NCI-H2081 treated with DMSO at 0.1 percent for 48 hours (cell line): Measurements from ENCODE around the gene OTUD7B.
"Not testable (repeated sequence)": the region's sequence is repeated elsewhere in the genome, so short reads cannot be mapped to it uniquely, and the experiment has no call there.

Experiments
- DNase-seq: peaks from one replicate; lab custom pipeline; 2025; lab: John Stamatoyannopoulos, UW

The OTUD7B gene

DNA sequence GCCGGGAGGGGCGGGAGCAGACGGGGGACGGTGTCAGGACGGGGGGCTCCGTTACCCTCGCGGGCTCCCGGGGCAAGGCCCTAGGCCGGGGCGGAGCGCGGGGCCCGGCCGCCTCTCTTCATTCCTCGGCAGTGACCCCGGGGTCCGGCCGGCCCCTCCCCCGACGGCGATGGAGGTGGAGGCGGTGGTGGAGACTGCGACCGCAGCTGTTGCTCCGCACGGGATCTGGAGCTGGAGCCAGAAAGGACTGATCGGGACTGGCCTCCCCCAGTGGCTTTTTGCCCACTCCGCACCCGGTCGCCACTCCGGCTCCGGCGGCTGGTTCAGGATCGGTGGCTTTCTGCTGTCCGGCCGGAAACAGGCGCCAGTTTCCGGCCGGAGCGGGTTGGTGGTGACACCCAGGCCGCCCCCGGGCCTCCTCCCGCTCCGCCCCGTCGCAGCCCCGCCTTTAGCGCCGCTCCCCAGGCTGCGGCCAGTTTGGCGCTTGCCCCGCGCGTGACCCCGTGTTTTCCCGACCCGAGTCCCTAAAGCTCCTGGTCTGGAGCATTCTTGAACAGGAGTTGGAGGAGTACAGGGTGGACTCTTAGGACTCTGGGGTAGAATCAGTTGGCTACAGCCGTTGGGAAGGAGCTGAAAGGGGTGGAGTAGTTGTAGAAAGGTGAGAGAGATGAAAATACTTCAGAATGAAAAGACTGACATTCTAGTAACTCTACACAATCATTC, at the start of gene OTUD7B:
Gene OTUD7B (minus strand): TSS at position 334 of the 723 bp plus-strand sequence. CDS start 33,216 bp downstream, outside the sequence.
- peak; percentile 57 for DNase-seq

DNA sequence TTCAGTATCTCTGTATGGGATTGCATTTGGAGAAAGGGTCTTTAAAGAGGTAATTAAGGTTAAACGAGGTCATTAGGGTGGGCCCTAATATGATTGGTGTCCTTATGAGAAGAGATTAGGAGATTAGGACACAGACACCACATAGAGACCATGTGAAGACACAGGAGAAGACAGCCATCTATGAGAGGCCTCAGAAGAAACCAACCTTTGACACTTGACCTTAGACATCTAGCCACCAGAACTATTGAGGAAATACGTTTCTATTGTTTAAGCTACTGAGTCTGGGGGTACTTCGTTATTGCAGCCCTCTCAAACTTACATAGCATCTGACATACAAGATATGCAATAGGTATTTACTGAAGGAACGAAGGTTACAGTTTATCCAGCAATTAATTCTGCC, 49.7 kb upstream of the OTUD7B start:
- DNase-seq, result no peak

DNA sequence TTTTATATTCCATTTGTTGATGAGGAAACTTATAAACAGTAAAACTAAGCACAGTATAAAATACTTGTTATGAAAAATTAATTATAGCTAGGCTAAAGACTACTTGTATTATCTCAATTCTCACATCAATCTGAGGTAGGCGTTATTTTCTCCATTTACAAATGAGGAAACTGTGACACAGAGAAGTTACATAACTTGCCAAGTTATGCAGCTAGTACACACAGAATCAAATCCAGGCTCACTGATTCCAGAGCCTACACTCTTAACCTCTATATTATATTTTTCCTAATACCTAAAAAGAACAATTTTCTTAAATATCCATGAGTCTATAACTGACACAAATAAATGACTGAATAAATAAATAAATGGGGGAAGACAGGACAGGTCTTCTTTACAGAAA, 45.9 kb upstream of the OTUD7B start:
- DNase-seq, result no peak

DNA sequence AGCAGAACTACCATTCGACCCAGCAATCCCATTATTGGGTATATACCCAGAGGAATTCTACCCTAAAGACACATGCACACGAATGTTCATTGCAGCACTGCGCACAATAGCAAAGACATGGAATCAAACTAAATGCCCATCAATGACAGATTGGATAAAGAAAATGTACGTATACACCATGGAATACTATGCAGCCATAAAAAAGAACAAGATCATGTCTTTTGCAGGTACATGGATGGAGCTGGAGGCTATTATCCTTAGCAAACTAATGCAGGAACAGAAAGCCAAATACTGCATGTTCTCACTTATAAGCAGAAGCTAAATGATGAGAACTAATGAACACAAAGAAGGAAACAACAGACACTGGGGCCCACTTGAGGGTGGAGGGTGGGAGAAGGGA, 45.0 kb upstream of the OTUD7B start:
- not testable (repeated sequence) for DNase-seq

DNA sequence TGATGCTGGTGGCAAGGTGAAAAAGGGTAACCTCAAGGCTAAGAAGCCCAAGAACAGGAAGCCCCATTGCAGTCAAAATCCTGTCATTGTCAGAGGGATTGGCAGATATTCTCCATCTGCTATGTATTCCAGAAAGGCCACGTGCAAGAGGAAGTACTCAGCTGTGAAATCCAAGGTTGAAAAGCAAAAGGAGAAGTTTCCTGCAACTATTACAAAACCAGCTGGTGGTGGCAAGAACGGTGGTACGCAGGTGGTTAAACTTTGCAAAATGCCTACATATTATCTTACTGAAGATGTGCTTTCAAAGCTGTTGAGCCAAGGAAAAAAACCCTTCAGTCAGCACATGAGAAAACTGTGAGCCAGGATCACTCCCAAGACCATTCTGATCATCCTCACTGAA, 43.4 kb upstream of the OTUD7B start:
- no peak for DNase-seq

DNA sequence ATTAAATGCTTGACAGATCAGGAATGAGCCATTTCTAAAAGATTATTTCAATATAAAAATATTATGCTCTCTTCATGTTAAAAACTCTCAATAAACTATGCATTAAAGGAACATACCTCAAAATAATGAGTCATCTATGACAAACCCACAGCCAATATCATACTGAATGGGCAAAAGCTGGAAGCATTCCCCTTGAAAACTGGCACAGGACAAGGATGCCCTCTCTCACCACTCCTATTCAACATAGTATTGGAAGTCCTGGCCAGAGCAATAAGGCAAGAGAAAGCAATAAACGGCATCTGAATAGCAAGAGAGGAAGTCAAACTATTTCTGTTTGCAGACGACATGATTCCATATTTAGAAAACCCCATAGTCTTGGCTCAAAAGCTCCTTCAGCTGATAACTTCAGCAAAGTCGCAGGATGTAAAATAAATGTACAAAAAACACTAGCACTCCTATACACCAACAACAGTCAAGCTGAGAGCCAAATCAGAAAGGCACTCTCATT, 41.4 kb upstream of the OTUD7B start:
- not testable (repeated sequence) for DNase-seq

DNA sequence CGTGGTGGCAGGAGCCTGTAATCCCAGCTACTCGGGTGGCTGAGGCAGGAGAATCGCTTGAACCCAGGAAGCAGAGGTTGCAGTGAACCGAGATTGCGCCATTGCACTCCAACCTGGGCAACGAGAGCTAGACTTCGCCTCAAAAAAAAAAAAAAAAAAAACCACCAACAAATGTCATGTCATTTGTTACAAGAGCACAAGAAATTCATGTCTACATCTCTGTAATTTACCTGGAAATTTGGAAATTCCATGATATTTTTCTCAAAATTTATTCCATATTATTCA, 40.5 kb upstream of the OTUD7B start:
- DNase-seq, result no peak

DNA sequence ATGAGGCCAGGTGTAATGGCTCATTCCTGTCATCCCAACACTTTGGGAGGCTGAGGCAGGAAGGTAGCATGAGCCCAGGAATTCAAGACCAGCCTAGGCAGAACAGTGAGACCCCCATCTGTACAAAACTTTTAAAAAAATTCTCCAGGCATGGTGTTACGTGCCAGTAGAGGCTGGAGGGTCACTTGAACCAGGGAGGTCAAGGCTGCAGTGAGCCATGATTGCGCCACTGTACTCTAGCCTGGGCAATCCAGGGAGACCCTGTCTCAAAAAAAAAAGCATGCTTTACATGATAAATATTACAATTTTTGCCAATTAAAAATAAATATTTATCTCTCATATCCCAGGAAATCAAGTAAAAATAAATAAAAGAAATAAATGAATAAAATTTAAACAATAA, 39.4 kb upstream of the OTUD7B start:
- no peak for DNase-seq

DNA sequence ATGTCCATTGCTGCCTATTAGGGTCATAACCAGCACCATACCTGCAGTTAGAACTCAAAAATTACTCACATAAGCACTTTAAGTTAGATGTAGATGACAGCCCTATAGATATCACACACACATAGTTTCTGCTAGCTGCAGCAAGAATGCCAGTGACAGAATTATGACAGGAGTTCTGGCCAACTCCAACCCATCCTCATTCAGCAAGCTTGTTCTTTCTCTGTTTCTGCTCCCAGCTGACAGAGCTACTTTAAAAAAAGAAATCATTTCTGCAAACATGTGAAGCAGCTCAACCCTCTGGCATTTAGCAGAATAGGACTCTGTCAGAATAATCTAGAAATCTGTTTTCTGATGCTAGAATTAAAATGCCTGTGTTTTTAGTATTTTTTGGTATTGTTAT, 23.8 kb upstream of the OTUD7B start:
- no peak for DNase-seq

DNA sequence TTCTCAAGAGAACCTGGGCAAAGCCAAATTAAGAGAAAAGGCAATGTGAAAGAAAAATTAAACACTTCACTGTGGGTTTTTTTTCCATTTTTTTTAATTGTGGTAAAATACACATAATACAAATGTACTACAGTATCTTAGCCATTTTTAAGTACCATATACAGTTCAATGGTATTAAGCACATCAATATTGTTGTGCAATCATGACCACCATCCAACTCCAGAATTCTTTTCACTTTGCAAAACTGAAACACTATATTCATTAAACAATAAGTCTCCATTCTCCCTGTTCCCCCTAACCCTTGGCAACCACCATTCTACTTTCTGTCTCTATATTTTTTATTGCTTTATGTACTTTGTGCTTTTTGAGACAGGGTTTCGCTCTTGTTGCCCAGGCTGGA, 17.8 kb upstream of the OTUD7B start:
- no peak for DNase-seq

DNA sequence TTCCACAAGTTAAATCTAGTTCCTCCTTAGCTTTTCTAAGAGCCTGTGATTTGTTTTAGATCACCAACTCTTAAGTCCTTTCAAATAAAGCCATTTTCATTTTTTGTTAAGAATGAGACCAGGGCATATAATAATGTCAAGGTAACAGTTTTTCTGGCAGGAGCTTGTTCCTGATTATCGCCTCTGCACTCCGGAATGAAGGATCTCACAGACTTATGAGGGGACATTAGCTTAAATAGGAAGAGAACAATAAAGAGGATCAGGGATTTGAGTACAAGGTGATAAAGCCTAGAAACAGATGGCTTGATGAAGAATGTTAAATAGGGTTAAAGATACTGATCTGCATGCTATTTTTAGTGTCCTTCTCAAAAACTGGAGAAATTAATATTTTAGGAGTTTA, 13.6 kb upstream of the OTUD7B start:
- no peak for DNase-seq

DNA sequence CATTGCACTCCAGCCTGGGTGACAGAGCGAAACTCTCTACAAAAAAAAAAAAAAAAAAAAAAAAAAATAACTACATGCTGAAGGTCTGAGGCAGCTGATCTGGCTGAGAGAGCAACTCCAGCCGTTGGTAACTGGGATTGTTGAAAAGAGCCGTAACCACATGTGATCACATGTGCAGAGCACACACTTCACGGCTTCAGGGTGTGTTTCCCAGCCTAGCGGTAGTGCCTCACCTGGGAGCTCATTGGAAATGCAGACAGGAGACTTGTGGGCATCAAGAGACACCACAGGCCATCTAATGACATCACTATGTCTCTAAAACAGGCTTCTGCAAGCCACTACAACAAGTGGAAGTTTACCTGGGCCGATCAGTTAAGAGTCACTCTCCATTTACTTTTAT, 11.8 kb upstream of the OTUD7B start:
- no peak for DNase-seq

DNA sequence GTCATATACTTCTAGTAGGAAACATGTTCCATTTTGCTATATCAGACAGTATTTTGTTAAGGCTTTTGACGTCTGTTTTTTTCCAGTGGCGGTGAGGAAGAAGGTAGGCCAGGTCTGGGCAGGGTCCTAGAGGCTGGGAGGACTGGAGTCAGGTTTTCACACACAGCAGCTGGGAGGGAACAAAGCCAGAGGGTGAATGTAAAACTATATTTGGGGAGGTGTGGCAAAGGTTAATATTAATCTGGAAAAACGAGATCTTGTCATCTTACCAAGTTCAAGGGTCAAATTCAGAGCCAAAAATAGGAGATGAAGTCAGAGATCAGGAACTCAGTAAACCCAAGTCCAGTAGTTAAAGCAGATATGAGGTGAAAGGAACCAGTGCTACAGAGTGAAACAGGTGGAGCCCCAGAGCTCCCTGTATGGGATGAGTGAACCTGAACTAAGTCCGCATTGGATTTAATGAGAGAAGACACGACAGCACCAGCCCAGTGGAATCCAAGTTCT, 10.7 kb upstream of the OTUD7B start:
- DNase-seq, result no peak

DNA sequence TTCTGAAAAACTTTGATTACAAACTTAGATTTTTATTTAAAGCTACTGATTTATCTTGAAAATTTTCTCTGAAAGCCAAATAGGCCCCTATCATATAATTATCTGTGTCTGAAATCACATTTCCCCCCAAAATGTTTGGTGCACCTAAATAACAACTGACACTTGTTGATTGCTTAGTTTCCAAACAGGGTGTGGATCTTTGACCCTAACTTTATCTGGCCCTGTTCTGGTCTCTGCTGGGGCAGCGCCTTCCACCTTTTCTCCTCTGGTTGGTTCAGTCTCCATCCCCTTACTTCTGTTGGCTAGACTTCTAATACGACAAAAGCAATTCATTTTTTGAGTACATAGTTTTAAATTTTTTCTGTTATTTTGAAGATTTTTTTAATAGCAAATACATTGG, 10.2 kb upstream of the OTUD7B start:
- DNase-seq, result no peak

DNA sequence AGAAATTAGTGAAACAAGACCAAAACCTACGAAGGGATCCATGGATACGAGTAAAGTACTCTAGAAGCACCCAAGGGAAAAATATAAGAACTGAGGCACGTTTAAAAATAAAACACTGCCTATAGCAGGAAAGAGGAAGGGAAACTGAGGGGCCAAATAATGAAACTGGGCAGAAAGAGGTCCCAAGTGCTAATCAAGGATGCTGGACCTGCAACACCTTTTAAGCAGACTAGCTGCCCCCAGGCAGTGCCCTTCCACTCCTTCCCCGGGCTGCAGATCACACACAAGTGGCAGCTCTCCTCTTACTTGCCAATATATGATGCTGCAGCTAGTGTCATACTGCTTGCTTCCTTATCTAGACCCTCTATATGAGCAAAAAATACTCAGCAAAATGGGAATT, 7.6 kb upstream of the OTUD7B start:
- no peak for DNase-seq

DNA sequence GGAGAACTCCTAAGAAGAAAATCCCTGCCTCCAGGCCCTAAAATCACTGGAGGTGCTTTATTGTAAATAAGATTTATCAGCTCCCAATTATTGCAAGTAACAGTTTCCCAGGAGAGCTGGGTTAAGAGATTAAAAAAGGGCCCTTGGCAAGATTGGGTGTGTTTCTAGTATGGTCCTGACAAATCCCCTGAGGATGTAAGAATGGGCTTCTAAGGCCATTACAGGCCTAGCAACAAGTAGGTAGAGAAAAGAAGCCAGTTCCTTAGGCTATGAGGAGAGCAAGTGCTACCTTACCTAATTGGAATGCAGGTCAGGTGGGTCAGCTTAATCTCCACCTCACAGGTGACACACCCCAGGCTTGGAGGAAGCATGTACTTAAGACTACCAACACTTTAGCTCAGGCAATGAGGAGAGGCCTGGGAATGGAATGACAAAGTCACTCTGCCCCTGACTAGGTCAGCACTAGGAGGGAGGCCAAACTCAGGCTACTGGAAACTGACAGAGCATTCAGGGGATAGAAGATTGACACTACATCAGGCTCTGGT, 6.8 kb upstream of the OTUD7B start:
- DNase-seq, result no peak

DNA sequence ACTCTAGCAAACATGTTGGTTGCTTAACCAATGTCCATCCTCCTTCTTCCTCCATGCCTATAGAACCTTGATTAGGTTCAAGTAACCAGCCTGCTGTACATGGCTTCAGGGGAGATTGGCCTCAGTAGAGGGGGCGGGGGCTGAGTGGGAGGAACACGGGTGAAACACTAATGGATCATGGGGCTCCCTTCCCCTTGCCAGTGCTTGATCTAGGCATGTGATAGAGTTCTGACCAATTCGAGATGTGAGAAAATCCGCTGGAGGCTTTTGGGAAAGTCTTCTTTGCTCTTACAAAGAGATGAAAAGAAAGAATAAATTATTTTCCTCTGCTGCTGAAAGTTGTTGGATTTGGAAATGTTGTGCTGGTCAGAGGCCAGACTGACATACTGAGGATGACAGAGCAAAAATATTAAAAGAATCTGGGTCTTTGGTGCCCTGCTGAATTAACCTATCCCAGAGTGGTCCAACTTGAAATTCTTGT, 5.2 kb upstream of the OTUD7B start:
- no peak for DNase-seq

DNA sequence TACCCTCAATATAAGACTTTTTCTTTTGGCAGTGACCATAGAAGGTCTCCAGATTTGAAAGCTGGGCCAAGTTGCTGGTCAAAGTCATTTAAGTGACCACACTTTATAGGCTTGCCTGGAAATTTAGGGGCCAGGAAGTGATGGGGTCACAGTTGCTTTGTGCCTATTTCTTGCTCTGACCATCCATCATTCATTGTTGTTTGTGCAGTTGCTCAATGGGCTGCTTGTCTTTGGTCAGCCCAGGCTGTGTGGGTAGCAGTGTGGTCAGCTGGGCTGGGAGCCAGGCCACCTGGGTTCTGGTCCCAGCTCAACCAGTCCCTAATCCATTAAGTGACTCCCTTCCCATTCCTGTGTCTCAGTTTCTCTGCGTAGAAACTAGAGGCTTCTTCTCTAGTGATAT, 2.1 kb upstream of the OTUD7B start:
- no peak for DNase-seq

DNA sequence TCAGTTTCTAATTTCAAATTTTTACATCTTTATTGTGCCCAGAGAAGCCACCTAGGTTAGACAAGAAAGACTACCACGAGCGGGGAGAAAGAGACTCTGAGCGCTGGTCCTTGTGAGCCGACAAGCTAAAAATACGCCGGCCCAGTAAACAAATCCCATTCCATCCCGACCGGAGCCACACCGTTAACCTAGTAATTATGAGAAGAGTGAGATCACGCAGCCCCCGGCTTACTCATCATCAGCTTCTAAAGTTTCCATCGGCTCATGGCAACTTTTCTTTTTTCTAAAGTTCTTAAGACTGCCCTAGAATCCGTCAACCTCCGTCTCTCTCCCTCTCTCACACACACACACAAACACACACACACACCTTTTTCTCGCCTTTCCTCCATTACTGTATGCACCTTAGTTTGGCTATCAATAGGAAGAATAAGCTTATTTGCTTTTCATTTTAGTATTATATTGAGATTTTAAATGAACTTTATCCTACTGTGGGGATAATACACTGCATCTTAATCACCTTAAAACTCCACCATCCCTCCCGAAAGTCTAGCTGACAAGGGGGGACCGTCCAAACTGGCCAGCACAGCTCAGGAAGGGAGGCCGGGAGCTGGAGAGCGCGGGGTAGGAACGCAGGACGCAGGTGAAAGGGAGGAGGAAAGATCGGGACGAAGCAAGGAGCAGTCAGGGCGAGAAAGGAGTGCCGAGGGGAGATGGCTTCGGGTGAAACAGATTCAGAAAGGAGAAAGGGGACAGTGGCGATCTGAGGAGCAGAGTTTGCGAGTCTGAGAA, 728 bp downstream of the OTUD7B start:
- DNase-seq, result no peak

DNA sequence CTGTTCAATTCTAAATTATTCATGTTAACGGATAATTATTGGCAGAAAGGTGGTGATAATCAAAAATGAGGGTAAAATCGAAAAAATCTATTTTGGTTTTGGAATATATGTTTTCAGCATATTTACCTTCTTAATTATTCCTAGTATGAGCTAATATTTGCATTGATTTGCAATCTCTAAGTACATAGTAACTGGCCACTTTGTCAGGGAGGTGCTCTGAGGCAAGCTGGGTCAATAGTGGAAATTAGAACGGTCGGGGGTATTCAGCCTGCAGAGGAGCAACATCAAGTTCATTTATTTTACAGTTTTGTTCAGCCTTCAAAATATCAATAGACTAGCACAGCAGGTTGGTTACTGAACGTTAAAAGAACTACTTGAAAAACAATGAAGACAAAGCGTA, 1.8 kb downstream of the OTUD7B start:
- peak; percentile 90 for DNase-seq

DNA sequence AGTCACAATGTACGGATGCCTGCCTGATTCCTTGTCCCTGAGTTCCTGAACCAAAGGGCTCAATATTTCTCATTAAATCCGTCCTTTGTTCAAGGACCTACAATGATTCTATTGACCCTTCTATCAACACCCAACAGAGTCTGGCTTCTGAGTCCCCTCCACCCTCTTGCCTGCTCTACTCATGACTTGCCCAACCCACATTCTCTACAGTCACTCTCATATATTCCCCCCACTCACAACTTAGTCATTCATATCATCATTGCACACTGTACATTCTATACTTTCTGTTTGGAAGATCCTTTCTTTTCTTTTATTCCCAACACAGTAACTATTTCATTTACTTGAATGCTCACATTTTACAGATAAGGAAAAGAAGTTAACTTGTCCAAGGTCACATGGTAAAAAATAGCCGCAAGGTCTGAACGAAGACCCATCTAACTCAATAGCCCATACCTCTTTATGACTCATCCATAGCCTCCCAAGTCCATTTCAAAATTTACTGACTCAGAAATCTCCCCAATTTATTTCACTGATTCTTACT, 3.6 kb downstream of the OTUD7B start:
- DNase-seq, result no peak

DNA sequence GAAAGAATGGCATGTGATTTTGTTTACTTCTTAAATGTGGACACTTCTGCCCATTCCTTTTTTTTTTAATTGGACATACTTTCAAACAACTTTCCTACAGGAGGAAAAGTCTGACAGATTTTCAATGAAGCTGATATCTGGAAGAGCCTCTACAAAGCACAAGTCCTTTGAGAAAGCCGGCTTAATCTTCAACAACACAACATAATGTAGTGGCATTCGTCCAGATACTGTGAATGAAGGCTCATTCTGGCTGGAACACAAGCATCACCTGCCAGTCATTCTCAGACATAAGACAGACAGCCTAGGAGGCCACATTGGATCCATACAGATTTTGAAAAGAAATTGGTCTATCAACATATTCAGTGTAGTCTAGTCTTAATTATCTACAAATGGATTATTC, 4.9 kb downstream of the OTUD7B start:
- no peak for DNase-seq

DNA sequence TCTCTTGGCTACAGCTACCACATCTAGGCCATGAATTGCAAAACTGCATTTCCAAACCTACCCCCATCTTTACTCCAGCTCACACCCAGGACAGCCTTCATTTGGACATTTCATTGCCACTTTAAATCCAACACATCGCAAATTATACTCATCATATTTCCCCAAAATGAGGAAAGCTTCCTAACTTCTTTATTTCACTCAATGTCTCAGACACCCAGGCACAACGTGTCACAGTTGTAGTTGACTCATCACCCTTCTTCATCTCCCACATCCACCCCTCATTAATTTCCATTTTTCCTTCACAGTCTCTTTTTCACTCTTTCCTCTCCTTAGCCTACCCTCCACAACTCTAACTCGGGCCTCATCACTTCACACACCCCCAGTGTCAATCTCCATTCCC, 6.7 kb downstream of the OTUD7B start:
- no peak for DNase-seq
